Keratinocyte (primary cell): ENCODE data around the gene RAET1G.
A peak's percentile ranks its signal among the peaks of the same experiment; 100 is the strongest.

Experiments
- EZH2 ChIP-seq: IDR thresholded peaks from one replicate; pipeline ENCODE4 v1.6.1; 2012; ENCODE audit warnings: inconsistent platforms, mild to moderate bottlenecking, low read length, moderate library complexity
- TF ChIP-seq, protein P1 (sequence below), 3 experiments: IDR thresholded peaks in 1 of 3; conservative IDR thresholded peaks in 1 of 3; optimal IDR thresholded peaks in 1 of 3; 2 replicates in 2 of 3; 3 replicates in 1 of 3; pipeline versions ENCODE3 to v1.5.1; 2011; ENCODE audit warnings: low read length in 3 of 3, mild to moderate bottlenecking in 3 of 3, moderate library complexity in 2 of 3, control low read depth in 1 of 3, inconsistent platforms in 1 of 3; ENCODE audit not compliant: insufficient read depth in 2 of 3; ENCODE audit errors: extremely low read depth in 1 of 3

DNA sequence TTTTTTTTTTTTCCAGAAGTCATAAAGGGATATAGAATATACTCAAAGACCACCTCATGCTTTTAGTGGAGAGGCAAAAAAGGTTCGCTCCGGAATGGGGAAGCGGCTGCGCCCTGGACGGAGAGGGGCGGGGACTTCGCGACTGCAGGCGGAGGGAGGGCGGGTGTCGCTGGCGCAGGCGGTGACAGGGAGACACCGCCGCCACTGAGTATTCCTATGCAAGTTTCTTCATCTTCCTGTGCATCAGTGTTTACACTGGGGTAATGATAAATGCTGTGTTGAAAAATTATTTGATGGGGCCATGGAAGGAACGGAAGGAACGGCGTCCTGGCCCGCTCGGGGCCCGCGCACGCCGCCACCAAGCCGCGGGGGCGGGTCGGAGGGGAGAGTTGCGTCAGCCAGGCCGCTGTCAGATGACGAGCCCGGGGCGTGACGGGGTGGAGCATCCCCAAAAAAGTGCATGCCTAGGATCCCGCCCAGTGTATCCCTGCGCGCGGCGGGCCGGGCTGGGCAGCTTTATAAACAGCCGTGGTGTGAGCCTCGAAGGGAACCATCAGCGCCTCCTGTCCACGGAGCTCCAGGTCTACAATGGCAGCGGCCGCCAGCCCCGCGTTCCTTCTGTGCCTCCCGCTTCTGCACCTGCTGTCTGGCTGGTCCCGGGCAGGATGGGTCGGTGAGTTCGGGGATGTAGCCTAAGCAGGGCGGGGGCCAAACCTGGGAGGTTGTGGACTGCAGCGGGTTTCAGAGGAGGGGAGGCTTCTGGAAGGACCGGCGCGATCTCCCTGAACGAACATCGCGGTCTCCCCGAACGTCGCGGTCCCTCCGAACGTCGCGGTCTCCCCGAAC, 40.8 kb upstream of the RAET1G start, which contains the start of gene ULBP1:
- TF ChIP-seq, protein P1, sequence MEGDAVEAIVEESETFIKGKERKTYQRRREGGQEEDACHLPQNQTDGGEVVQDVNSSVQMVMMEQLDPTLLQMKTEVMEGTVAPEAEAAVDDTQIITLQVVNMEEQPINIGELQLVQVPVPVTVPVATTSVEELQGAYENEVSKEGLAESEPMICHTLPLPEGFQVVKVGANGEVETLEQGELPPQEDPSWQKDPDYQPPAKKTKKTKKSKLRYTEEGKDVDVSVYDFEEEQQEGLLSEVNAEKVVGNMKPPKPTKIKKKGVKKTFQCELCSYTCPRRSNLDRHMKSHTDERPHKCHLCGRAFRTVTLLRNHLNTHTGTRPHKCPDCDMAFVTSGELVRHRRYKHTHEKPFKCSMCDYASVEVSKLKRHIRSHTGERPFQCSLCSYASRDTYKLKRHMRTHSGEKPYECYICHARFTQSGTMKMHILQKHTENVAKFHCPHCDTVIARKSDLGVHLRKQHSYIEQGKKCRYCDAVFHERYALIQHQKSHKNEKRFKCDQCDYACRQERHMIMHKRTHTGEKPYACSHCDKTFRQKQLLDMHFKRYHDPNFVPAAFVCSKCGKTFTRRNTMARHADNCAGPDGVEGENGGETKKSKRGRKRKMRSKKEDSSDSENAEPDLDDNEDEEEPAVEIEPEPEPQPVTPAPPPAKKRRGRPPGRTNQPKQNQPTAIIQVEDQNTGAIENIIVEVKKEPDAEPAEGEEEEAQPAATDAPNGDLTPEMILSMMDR (optimal IDR thresholded peaks at IDR 0.05 in 1 of 3, IDR thresholded peaks at IDR 0.05 in 1 of 3, conservative IDR thresholded peaks at IDR 0.05 in 1 of 3; ENCODE audit: extremely low read depth in 1 of 3, insufficient read depth in 2 of 3, low read length in 3 of 3) = peak in 1 of 3 experiments; percentile 11
- no peak for TF ChIP-seq EZH2
